Mammary epithelial cell (primary cell): ENCODE measurements around the gene FBXO44.

Source experiments
- CTCF ChIP-seq, 2 donors: IDR thresholded peaks in 1 of 2; conservative IDR thresholded peaks in 1 of 2; 2 replicates each; pipeline ENCODE4 v1.5.1; 2011 to 2012; ENCODE audit warnings: inconsistent platforms in 2 of 2, low read length in 2 of 2, mild to moderate bottlenecking in 2 of 2, control low read depth in 1 of 2, low read depth in 1 of 2; ENCODE audit not compliant: insufficient read depth in 1 of 2; ENCODE audit errors: extremely low read depth in 1 of 2
- EZH2 ChIP-seq: IDR thresholded peaks from 2 replicates; pipeline ENCODE4 v1.6.1; 2012; ENCODE audit warnings: low read length, inconsistent platforms, borderline replicate concordance

DNA sequence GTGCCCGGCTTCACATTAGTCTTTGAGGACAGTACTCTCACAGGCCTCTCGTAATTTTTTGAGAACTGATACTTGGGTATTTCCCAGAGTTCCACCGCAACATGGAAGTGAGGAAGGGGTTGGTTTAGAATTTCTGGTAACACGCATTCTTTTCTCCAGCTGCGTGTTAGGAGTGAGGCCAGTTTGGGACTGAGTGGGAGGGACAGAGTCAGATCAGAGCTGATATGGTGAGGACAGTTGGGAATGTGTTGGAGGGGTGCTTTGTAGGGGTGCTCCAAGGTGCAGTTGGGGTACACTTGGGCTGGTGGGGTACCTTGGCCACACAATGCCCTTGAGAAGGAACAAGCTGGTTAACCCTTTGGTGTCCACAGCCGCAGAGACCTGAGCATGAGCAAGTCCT lies 16.1 kb downstream of the FBXO44 start:
- TF ChIP-seq EZH2 = no peak
- no peak for TF ChIP-seq CTCF (conservative IDR thresholded peaks at IDR 0.05 in 1 of 2, IDR thresholded peaks at IDR 0.05 in 1 of 2; ENCODE audit: extremely low read depth in 1 of 2, insufficient read depth in 1 of 2, low read depth in 1 of 2, low read length in 2 of 2)
